UCSD-AML1 (cell line): ENCODE results near the gene HCN2.
"Not testable (repeated sequence)": the region's sequence is repeated elsewhere in the genome, so short reads cannot be mapped to it uniquely, and the experiment has no call there.

Source experiments
- DNase-seq: peaks from one replicate; lab custom pipeline; 2025; ENCODE audit not compliant: unreplicated experiment; lab: John Stamatoyannopoulos, UW

HCN2 gene

GRCh38 chr19:584240-585001 is 5.3 kb upstream of the HCN2 start:
- peak; percentile 67 for DNase-seq

GRCh38 chr19:585146-585545 is 4.5 kb upstream of the HCN2 start:
- not testable (repeated sequence) for DNase-seq

GRCh38 chr19:585551-586110 is 4.0 kb upstream of the HCN2 start:
- DNase-seq = no peak

GRCh38 chr19:588093-588740 is 1.5 kb upstream of the HCN2 start:
- DNase-seq = peak; percentile 70

GRCh38 chr19:588741-589692 is 664 bp upstream of the HCN2 start:
- DNase-seq = no peak

GRCh38 chr19:590396-590745 is 690 bp downstream of the HCN2 start:
- DNase-seq = no peak

GRCh38 chr19:590750-591098 is 1.0 kb downstream of the HCN2 start:
- DNase-seq = no peak

- DNase-seq = peak; percentile 28
These were observed 1.6 kb downstream of the HCN2 start for GRCh38 chr19:591099-591958.

- no peak for DNase-seq
These were observed 2.4 kb downstream of the HCN2 start for GRCh38 chr19:592101-592500.

GRCh38 chr19:593055-593454 is 3.4 kb downstream of the HCN2 start:
- DNase-seq = no peak

GRCh38 chr19:593505-593904 is 3.8 kb downstream of the HCN2 start:
- no peak for DNase-seq

- no peak for DNase-seq
These were observed 4.7 kb downstream of the HCN2 start for GRCh38 chr19:594265-594870.

- DNase-seq = no peak
These were observed 5.9 kb downstream of the HCN2 start for GRCh38 chr19:595326-596262.

- DNase-seq = no peak
These were observed 6.6 kb downstream of the HCN2 start for GRCh38 chr19:596263-596655.

GRCh38 chr19:597406-598315 is 8.0 kb downstream of the HCN2 start:
- no peak for DNase-seq

GRCh38 chr19:601310-601709 is 11.6 kb downstream of the HCN2 start:
- DNase-seq = no peak

- no peak for DNase-seq
These were observed 12.1 kb downstream of the HCN2 start for GRCh38 chr19:601790-602189.
